H1 (cell line): ENCODE results near the gene TMPRSS13. TPM values are rescaled to one million over a fixed set of nuclear protein-coding genes. Genes with fewer than 3 reads are reported as not detected.

Experiments
- CTCF ChIA-PET: fragments of 300-600 bp; sonication (Branson Sonifier 250); formaldehyde crosslinking; loops from one replicate; lab custom pipeline; 2021; ENCODE audit not compliant: partially characterized antibody; lab: Charles Lee
- POLR2A ChIA-PET: fragments of 300-600 bp; sonication (Branson Sonifier 250); formaldehyde crosslinking; loops from one replicate; lab custom pipeline; 2021; ENCODE audit warnings: inconsistent platforms; ENCODE audit not compliant: partially characterized antibody; lab: Charles Lee
- DNase-seq, 2 experiments: peaks; one replicate each; pipeline versions ENCODE4 v3.0.0 to v3.0.0-alpha.2; 2010 to 2022; ENCODE audit warnings: low spot score in 2 of 2, low read depth in 1 of 2, mixed read lengths in 1 of 2
- FAIRE-seq: peaks from 2 replicates; lab custom pipeline; 2011; peaks lifted over from hg19 to GRCh38; lab: Jason Lieb, UNC
- H2AFZ ChIP-seq: 2 replicates; pipeline ENCODE4 v1.8.1; 2012; ENCODE audit warnings: low read length, inconsistent platforms
- H2AK5ac ChIP-seq: 2 replicates; pipeline ENCODE4 v1.6.1; 2013; ENCODE audit warnings: low read depth, low read length
- H2BK120ac ChIP-seq: replicated peaks from 2 replicates; pipeline ENCODE3; 2013; ENCODE audit warnings: low read depth, low read length, inconsistent platforms
- H2BK12ac ChIP-seq: 2 replicates; pipeline ENCODE4 v1.6.1; 2013; ENCODE audit warnings: low read depth, low read length
- H2BK15ac ChIP-seq: 2 replicates; pipeline ENCODE4 v1.6.1; 2013; ENCODE audit warnings: low read length
- H2BK20ac ChIP-seq: 2 replicates; pipeline ENCODE4 v1.6.1; 2013; ENCODE audit warnings: low read length
- H2BK5ac ChIP-seq: 2 replicates; pipeline ENCODE4 v1.6.1; 2013; ENCODE audit warnings: low read depth, low read length
- H3K14ac ChIP-seq: 2 replicates; pipeline ENCODE4 v1.6.1; 2013; ENCODE audit warnings: inconsistent platforms; ENCODE audit not compliant: insufficient read length
- H3K18ac ChIP-seq: 2 replicates; pipeline ENCODE4 v1.6.1; 2013; ENCODE audit warnings: low read length; ENCODE audit errors: extremely low read depth
- H3K23ac ChIP-seq: 2 replicates; pipeline ENCODE4 v1.6.1; 2013; ENCODE audit warnings: inconsistent platforms; ENCODE audit not compliant: insufficient read length
- H3K23me2 ChIP-seq: 2 replicates; pipeline ENCODE4 v1.6.1; 2013; ENCODE audit warnings: low read depth, low read length
- H3K27ac ChIP-seq: 2 replicates; pipeline ENCODE4 v1.6.1; 2011; ENCODE audit warnings: low read depth, low read length, inconsistent platforms
- H3K27me3 ChIP-seq, 4 experiments: replicated peaks in 1 of 4; 1 replicate in 1 of 4; 2 replicates in 3 of 4; pipeline versions ENCODE4 v1.6.1 to v1.8.1; 2011 to 2013; ENCODE audit warnings: low read length in 3 of 4, mild to moderate bottlenecking in 3 of 4, inconsistent platforms in 2 of 4, mixed read lengths in 2 of 4, moderate library complexity in 1 of 4; ENCODE audit not compliant: control insufficient read depth in 3 of 4, insufficient read depth in 3 of 4; ENCODE audit errors: extremely low read depth in 1 of 4
- H3K36me3 ChIP-seq, 4 experiments: 2 replicates each; pipeline versions ENCODE4 v1.6.1 to v1.8.1; 2011 to 2013; ENCODE audit warnings: mild to moderate bottlenecking in 4 of 4, low read length in 3 of 4, moderate library complexity in 2 of 4, control low read depth in 1 of 4, inconsistent platforms in 1 of 4; ENCODE audit not compliant: insufficient read depth in 4 of 4, control insufficient read depth in 2 of 4
- H3K4ac ChIP-seq: replicated peaks from 2 replicates; pipeline ENCODE3; 2013; ENCODE audit warnings: low read length, low read depth, mixed read lengths, inconsistent platforms; ENCODE audit not compliant: insufficient read length
- H3K4me1 ChIP-seq, 4 experiments: replicated peaks in 1 of 4; 1 replicate in 1 of 4; 2 replicates in 3 of 4; pipeline versions ENCODE4 v1.6.1 to v1.8.1; 2011 to 2013; ENCODE audit warnings: low read length in 3 of 4, inconsistent platforms in 2 of 4, mixed read lengths in 1 of 4; ENCODE audit not compliant: insufficient read depth in 4 of 4, control insufficient read depth in 3 of 4
- H3K4me2 ChIP-seq, 2 experiments: 2 replicates each; pipeline versions ENCODE4 v1.6.1 to v1.8.1; 2011 to 2013; ENCODE audit warnings: low read depth in 2 of 2, low read length in 2 of 2, control low read depth in 1 of 2, inconsistent platforms in 1 of 2, mild to moderate bottlenecking in 1 of 2; ENCODE audit not compliant: insufficient read depth in 1 of 2
- H3K4me3 ChIP-seq, 4 experiments: fragments of 200-600, 300-600 bp in 1 of 4; sonication (generic), shearing (Covaris generic), sonication (Bioruptor Twin) in 1 of 4; 2 replicates each; pipeline versions ENCODE4 v1.5.1 to v1.8.1; 2011 to 2016; ENCODE audit warnings: low read length in 4 of 4, low read depth in 3 of 4, control low read depth in 2 of 4, inconsistent platforms in 2 of 4, mild to moderate bottlenecking in 2 of 4, mixed read lengths in 1 of 4, moderate library complexity in 1 of 4; ENCODE audit not compliant: insufficient read depth in 2 of 4; ENCODE audit errors: extremely low read depth in 1 of 4
- H3K56ac ChIP-seq: replicated peaks from 2 replicates; pipeline ENCODE3; 2013; ENCODE audit warnings: low read depth, mild to moderate bottlenecking, mixed read lengths, low read length, inconsistent platforms; ENCODE audit not compliant: insufficient read length
- H3K79me1 ChIP-seq: 2 replicates; pipeline ENCODE4 v1.6.1; 2013; ENCODE audit warnings: low read depth, low read length, control low read depth
- H3K79me2 ChIP-seq, 2 experiments: 2 replicates each; pipeline versions ENCODE4 v1.6.1 to v1.8.1; 2012 to 2013; ENCODE audit warnings: low read length in 2 of 2, mild to moderate bottlenecking in 2 of 2, inconsistent platforms in 1 of 2; ENCODE audit not compliant: insufficient read depth in 2 of 2, control insufficient read depth in 1 of 2
- H3K9ac ChIP-seq, 4 experiments: replicated peaks in 1 of 4; 1 replicate in 1 of 4; 2 replicates in 3 of 4; pipeline versions ENCODE4 v1.6.1 to v1.8.1; 2011 to 2013; ENCODE audit warnings: low read depth in 3 of 4, low read length in 3 of 4, control low read depth in 2 of 4, mild to moderate bottlenecking in 2 of 4, moderate library complexity in 2 of 4, inconsistent platforms in 1 of 4; ENCODE audit errors: extremely low read depth in 1 of 4
- H3K9me3 ChIP-seq, 2 experiments: 2 replicates each; pipeline versions ENCODE4 v1.6.1 to v1.8.1; 2012 to 2013; ENCODE audit warnings: mild to moderate bottlenecking in 2 of 2, moderate library complexity in 2 of 2, control low read depth in 1 of 2, inconsistent platforms in 1 of 2, low read depth in 1 of 2, low read length in 1 of 2, mixed read lengths in 1 of 2; ENCODE audit not compliant: insufficient read depth in 2 of 2
- H4K20me1 ChIP-seq, 2 experiments: replicated peaks in 1 of 2; 2 replicates each; pipeline versions ENCODE3 to v1.8.1; 2011 to 2013; ENCODE audit warnings: inconsistent platforms in 2 of 2, low read length in 2 of 2, mild to moderate bottlenecking in 1 of 2; ENCODE audit not compliant: insufficient read depth in 2 of 2, control insufficient read depth in 1 of 2
- H4K5ac ChIP-seq: 2 replicates; pipeline ENCODE4 v1.6.1; 2013; ENCODE audit warnings: low read length, low read depth, mixed read lengths, inconsistent platforms; ENCODE audit not compliant: insufficient read length
- H4K8ac ChIP-seq: 2 replicates; pipeline ENCODE4 v1.8.0; 2013; ENCODE audit warnings: mild to moderate bottlenecking, moderate library complexity, low read length, inconsistent platforms; ENCODE audit not compliant: insufficient read depth; ENCODE audit errors: extremely low read depth
- H4K91ac ChIP-seq: replicated peaks from 2 replicates; pipeline ENCODE3; 2013; ENCODE audit warnings: low read length, mixed read lengths, inconsistent platforms; ENCODE audit not compliant: insufficient read length
- CHD2 ChIP-seq: IDR thresholded peaks from 2 replicates; pipeline ENCODE4 v1.6.1; 2012; ENCODE audit warnings: low read length, improper control_type of control experiment
- HDAC6 ChIP-seq: IDR thresholded peaks from one replicate; pipeline ENCODE4 v1.7.1; 2012; ENCODE audit warnings: low read depth, mild to moderate bottlenecking, inconsistent platforms, low read length, moderate library complexity
- NRF1 ChIP-seq: IDR thresholded peaks from 2 replicates; pipeline ENCODE4 v1.6.1; 2011; ENCODE audit warnings: mild to moderate bottlenecking, low read depth, low read length, improper control_type of control experiment
- PHF8 ChIP-seq: fragments of 200-600 bp; sonication (generic); conservative IDR thresholded peaks from 2 replicates; pipeline ENCODE4 v1.7.1; 2012; ENCODE audit warnings: low read depth, mild to moderate bottlenecking, inconsistent platforms, low read length, moderate library complexity
- POLR2A ChIP-seq, 2 experiments: IDR thresholded peaks; 1 replicate in 1 of 2; 2 replicates in 1 of 2; pipeline ENCODE4 v1.6.1; 2011; ENCODE audit warnings: low read depth in 2 of 2, low read length in 2 of 2, mild to moderate bottlenecking in 2 of 2; ENCODE audit errors: control extremely low read depth in 1 of 2
- SRF ChIP-seq: IDR thresholded peaks from 2 replicates; pipeline ENCODE4 v1.6.1; 2011; ENCODE audit warnings: mild to moderate bottlenecking, low read depth, low read length, moderate library complexity
- WGBS, 2 experiments: shearing (Covaris generic) in 1 of 2; methylation state at CpG; one replicate each; pipeline versions ENCODE4 v1.1.6 to v1.1.7; 2013 to 2015; ENCODE audit warnings: low lambda C conversion rate in 2 of 2, mixed read lengths in 2 of 2, inconsistent platforms in 1 of 2, low coverage in 1 of 2, missing lambda C conversion rate in 1 of 2; ENCODE audit not compliant: insufficient replicate concordance in 2 of 2, insufficient coverage in 1 of 2, insufficient read length in 1 of 2; ENCODE audit errors: extremely low coverage in 1 of 2, missing lambda C conversion rate in 1 of 2; 5-methylcytosine and 5-hydroxymethylcytosine counted together
- polyA plus RNA-seq, 7 experiments: library from polyadenylated mRNA; depleted of rRNA in 3 of 7; stranded (reverse) in 5 of 7; unstranded in 2 of 7; fragments of >200 nt in 5 of 7; fragments of 200-250 nt in 2 of 7; gene quantifications; 1 replicate in 5 of 7; 2 replicates in 1 of 7; 4 replicates in 1 of 7; pipeline versions ENCODE4 v1.2.1 to v1.2.3, GENCODE V29; 2011 to 2013; ENCODE audit warnings: missing spikeins in 2 of 7, mixed read lengths in 2 of 7
- total RNA-seq: library from RNA; stranded (reverse); fragmentation: NEBNext Ultra II Directional; extraction: Animal tissue kit (Norgen Biotek cat#: 25700); gene quantifications from 2 replicates; pipeline ENCODE4 v1.2.1, GENCODE V29; 2021

TMPRSS13 gene
- total and polyA plus RNA-seq, 2 of the 8 experiments (the other 6 are each of a cell fraction or from before 2014, with no cell fraction given), result 0.61 to 0.79 TPM

DNA sequence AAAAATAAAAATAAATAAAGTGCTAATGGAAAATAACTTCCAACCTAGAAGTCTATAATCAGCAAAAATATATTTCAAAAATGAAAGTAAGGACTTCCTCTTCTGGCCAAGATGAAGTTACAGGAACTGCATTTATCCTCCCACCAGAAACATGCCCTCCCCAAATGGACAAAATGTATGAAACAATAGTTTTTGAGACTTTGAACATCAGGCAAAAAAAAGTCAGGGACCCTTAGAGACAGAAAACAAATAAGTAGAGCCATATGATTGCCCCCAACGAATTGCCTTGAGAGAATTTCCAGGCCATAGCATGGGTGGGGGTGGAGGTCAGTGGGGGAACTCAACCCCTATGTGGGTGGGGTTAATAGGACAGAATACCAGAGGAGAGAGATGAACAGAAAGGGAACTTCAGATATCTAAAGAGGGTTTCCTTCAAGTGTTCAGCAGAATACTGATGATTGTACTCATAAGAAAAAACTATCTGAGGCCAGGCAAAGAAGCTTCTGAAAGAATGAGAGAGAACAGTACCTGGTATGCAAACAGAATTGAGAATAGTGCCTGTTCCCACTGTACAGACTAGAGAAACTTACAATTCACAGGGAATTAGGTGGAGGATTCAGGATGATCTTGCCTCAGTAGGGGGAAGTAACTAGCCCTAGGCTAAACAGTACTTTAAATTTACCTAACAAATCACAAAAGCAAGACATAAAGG is 30.4 kb upstream of the TMPRSS13 start:
- WGBS, 2 experiments, result 85% methylated on average over 1 of the region's 1 CpG; no CpG with 5 or more reads in 1 of the 2 experiments
- Histone ChIP-seq H4K91ac (no peak overlapping the region), H4K8ac (no peak overlapping the region), H3K9ac (no peak overlapping the region), H3K4me1 (no peaks in the 10 kb centered on the region), H2AK5ac (no peak overlapping the region), H2BK120ac (no peak overlapping the region), H3K14ac (no peak overlapping the region), H3K36me3 (no peaks in the 10 kb centered on the region), H3K27ac (no peak overlapping the region), H2BK5ac (no peak overlapping the region), H3K4me3 (no peak overlapping the region), H2BK20ac (no peak overlapping the region), H3K56ac (no peak overlapping the region), H2AFZ (no peak overlapping the region), H3K79me1 (no peaks in the 10 kb centered on the region), H2BK15ac (no peak overlapping the region), H3K18ac (no peak overlapping the region), H3K79me2 (no peaks in the 10 kb centered on the region), H2BK12ac (no peak overlapping the region), H3K4me2 (no peak overlapping the region), H3K23ac (no peak overlapping the region), H3K9me3 (no peaks in the 10 kb centered on the region), H3K27me3 (no peaks in the 10 kb centered on the region), H3K4ac (no peak overlapping the region), H4K5ac (no peak overlapping the region), H3K23me2 (no peaks in the 10 kb centered on the region), H4K20me1 (no peaks in the 10 kb centered on the region)
- POLR2A ChIA-PET, result no interaction called here
- FAIRE-seq, result no peak
- CTCF ChIA-PET, result interaction anchor here (1.3 to 2.2 kb wide), 6 partner anchors 9 to 144 kb away, joined by 3 to 9 read pairs (median 6); no protein-coding TSS in a partner anchor
- no peak for TF ChIP-seq CHD2
- no peak for TF ChIP-seq SRF
- no peak for TF ChIP-seq NRF1
- no peak for TF ChIP-seq PHF8
- TF ChIP-seq POLR2A (IDR thresholded peaks at IDR 0.05; ENCODE audit: control extremely low read depth in 1 of 2, low read depth in 2 of 2, low read length in 2 of 2), result no peak
- no peak for TF ChIP-seq HDAC6
- DNase-seq, result no peak
